A549 (cell line): ENCODE measurements around the gene KCTD11. TPM values are rescaled to one million over a fixed set of nuclear protein-coding genes. Genes with fewer than 3 reads are reported as not detected.
"Not testable (repeated sequence)": the region's sequence is repeated elsewhere in the genome, so short reads cannot be mapped to it uniquely, and the experiment has no call there.

Experiments used
- ATAC-seq, 2 experiments: fragments of 200-7000 bp in 1 of 2; fragments of >200 bp in 1 of 2; cut with Nextera tagmentation in 1 of 2; cut with Tn5 transposase in 1 of 2; 3 replicates each; pipeline versions ENCODE4 v1.8.0 to v1.9.1; 2018 to 2020; ENCODE audit warnings: mild to moderate bottlenecking in 1 of 2, moderate library complexity in 1 of 2
- CTCF ChIA-PET: fragments of 300-600 bp; sonication (Branson Sonifier 250); formaldehyde crosslinking; extraction: SDS; loops from one replicate; lab custom pipeline; 2021; ENCODE audit warnings: antibody characterized with exemption, inconsistent platforms; lab: Yijun Ruan, JAX
- POLR2A ChIA-PET: fragments of 350-600 bp; formaldehyde crosslinking; extraction: SDS; loops from one replicate; lab custom pipeline; 2021; ENCODE audit warnings: antibody characterized with exemption, inconsistent platforms; lab: Yijun Ruan, JAX
- DNase-seq, 2 experiments: peaks; one replicate each; pipeline versions ENCODE4 v3.0.0 to v3.0.0-alpha.2; 2011 to 2016; ENCODE audit warnings: low read depth in 1 of 2, low spot score in 1 of 2
- FAIRE-seq: peaks from 2 replicates; lab custom pipeline; 2011; peaks lifted over from hg19 to GRCh38; lab: Jason Lieb, UNC
- H3K27ac ChIP-seq, 2 experiments: fragments of >200 bp; sonication (Bioruptor Twin); formaldehyde crosslinking; 3 replicates each; pipeline ENCODE4 v1.5.1; 2016 to 2017
- H3K4me1 ChIP-seq: fragments of >200 bp; sonication (Bioruptor Twin); formaldehyde crosslinking; 3 replicates; pipeline ENCODE4 v1.6.1; 2016
- H3K4me2 ChIP-seq: fragments of >200 bp; sonication (Bioruptor Twin); formaldehyde crosslinking; 3 replicates; pipeline ENCODE4 v1.6.1; 2016
- H3K4me3 ChIP-seq: fragments of >200 bp; sonication (Bioruptor Twin); formaldehyde crosslinking; 3 replicates; pipeline ENCODE4 v1.5.1; 2016
- H3K9me3 ChIP-seq: fragments of >200 bp; sonication (Bioruptor Twin); formaldehyde crosslinking; 3 replicates; pipeline ENCODE4 v1.6.1; 2016
- ELK1 ChIP-seq: fragments of 150-350 bp; IDR thresholded peaks from 2 replicates; pipeline ENCODE4 v1.6.1; 2014; ENCODE audit warnings: low read depth, mild to moderate bottlenecking, low read length
- HMGXB4 ChIP-seq: fragments of 250-450 bp; sonication (Bioruptor Pico); IDR thresholded peaks from 2 replicates; pipeline ENCODE4 v1.5.0; 2021; ENCODE audit warnings: mild to moderate bottlenecking, moderate library complexity, borderline replicate concordance
- HOXA7 ChIP-seq: fragments of 250-450 bp; sonication (Bioruptor Pico); IDR thresholded peaks from 2 replicates; pipeline ENCODE4 v1.5.0; 2020; ENCODE audit warnings: mild to moderate bottlenecking, moderate library complexity
- KDM1A ChIP-seq: fragments of 200-600 bp; sonication (generic); IDR thresholded peaks from 2 replicates; pipeline ENCODE4 v1.6.1; 2016; ENCODE audit warnings: low read depth, mild to moderate bottlenecking
- KDM5A ChIP-seq: fragments of 200-600 bp; sonication (generic); IDR thresholded peaks from 2 replicates; pipeline ENCODE4 v1.6.1; 2016; ENCODE audit warnings: antibody characterized with exemption, mild to moderate bottlenecking
- MAX ChIP-seq: IDR thresholded peaks from 2 replicates; pipeline ENCODE4 v1.6.1; 2012
- PBX3 ChIP-seq: IDR thresholded peaks from 2 replicates; pipeline ENCODE4 v1.6.1; 2012
- PHF8 ChIP-seq: fragments of 200-600 bp; sonication (generic); IDR thresholded peaks from 2 replicates; pipeline ENCODE4 v1.6.1; 2016; ENCODE audit warnings: low read depth, mild to moderate bottlenecking, antibody characterized with exemption, moderate library complexity, borderline replicate concordance
- RARB ChIP-seq: fragments of 250-450 bp; sonication (Bioruptor Pico); IDR thresholded peaks from 2 replicates; pipeline ENCODE4 v1.8.0; 2021; ENCODE audit warnings: mild to moderate bottlenecking, moderate library complexity
- RNF2 ChIP-seq: fragments of 200-600 bp; sonication (generic); IDR thresholded peaks from 2 replicates; pipeline ENCODE4 v1.6.1; 2016; ENCODE audit warnings: low read depth, mild to moderate bottlenecking, antibody characterized with exemption, moderate library complexity, borderline replicate concordance
- SREBF2 ChIP-seq: fragments of 450-650 bp; IDR thresholded peaks from 2 replicates; pipeline ENCODE4 v1.6.1; 2014; ENCODE audit warnings: mild to moderate bottlenecking, moderate library complexity
- WGBS: methylation state at CpG from one replicate; pipeline ENCODE4 v1.1.6; 2017; ENCODE audit errors: missing lambda C conversion rate; 5-methylcytosine and 5-hydroxymethylcytosine counted together
- polyA plus RNA-seq, 4 experiments: library from polyadenylated mRNA; depleted of rRNA in 3 of 4; stranded (reverse); fragments of >200 nt; fragmentation: RNase III in 1 of 4; extraction: RNeasy Plus Mini Kit Qiagen cat#74134 plus additional on column Dnase treatment in 1 of 4; gene quantifications; 2 replicates in 3 of 4; 3 replicates in 1 of 4; pipeline ENCODE4 v1.2.3, GENCODE V29; 2011 to 2017

The KCTD11 gene
- polyA plus RNA-seq, 2 of the 4 experiments (the other 2 are of a cell fraction) = 6.1 to 10.3 TPM

- no peak for TF ChIP-seq KDM5A
- TF ChIP-seq RARB (CRISPR knock-in tag) = no peak
- 0 out of 2 replicates have a peak, but pooled peaks have one; percentile 8 for TF ChIP-seq PHF8
- no peak for TF ChIP-seq ELK1
- TF ChIP-seq SREBF2 = no peak
- no peak for TF ChIP-seq MAX
- no peak for TF ChIP-seq PBX3
Measured at GRCh38 chr17:7329997-7330637, 21.8 kb upstream of the KCTD11 start (continued).

- 55% methylated on average over 13 of the region's 13 CpGs for WGBS
- Histone ChIP-seq H3K9me3 (no peaks in the 10 kb centered on the region), H3K4me1 (peaks cover 15% of the 10 kb centered on the region; the same call in 2 of the 3 replicates), H3K4me2 (peak overlapping the region; percentile 56), H3K27ac (peak overlapping the region; percentile 89 to 98), H3K4me3 (peak overlapping the region; percentile 81)
- ChIA-PET CTCF (interaction anchor here (0.9 to 23.9 kb wide), 6 partner anchors 12 to 230 kb away, joined by 3 to 433 read pairs (median 4); partner anchors contain the start of genes ACAP1 and KCTD11), POLR2A (no interaction called here)
- TF ChIP-seq RNF2 = no peak
- TF ChIP-seq HOXA7 (CRISPR knock-in tag) = no peak
- no peak for TF ChIP-seq HMGXB4
- FAIRE-seq (no peak), DNase-seq (no peak), ATAC-seq (no peak; a peak in 1 of 6 replicates)
Measured at GRCh38 chr17:7330638-7331015, 21.3 kb upstream of the KCTD11 start.

GRCh38 chr17:7332111-7332510, 19.9 kb upstream of the KCTD11 start:
- 51% methylated on average over 7 of the region's 7 CpGs for WGBS
- H3K4me3 ChIP-seq = no peak overlapping the region
- ATAC-seq = no peak
- ChIA-PET CTCF (interaction anchor here (23.9 kb wide), 1 partner anchor 10 kb away, joined by 433 read pairs; the partner anchor contains the start of gene ACAP1), POLR2A (no interaction called here)
- no peaks in the 10 kb centered on the region for H3K9me3 ChIP-seq
- no peak for TF ChIP-seq KDM1A
- no peak for FAIRE-seq
- peaks cover 15% of the 10 kb centered on the region; the same call in 2 of the 3 replicates for H3K4me1 ChIP-seq
- no peak for DNase-seq
- H3K27ac ChIP-seq = no peak overlapping the region
- H3K4me2 ChIP-seq = no peak overlapping the region

GRCh38 chr17:7332600-7333069, 19.3 kb upstream of the KCTD11 start:
- H3K9me3 ChIP-seq, POLR2A ChIA-PET, H3K4me2 ChIP-seq, ATAC-seq, FAIRE-seq, H3K4me3 ChIP-seq, DNase-seq, H3K27ac ChIP-seq: not testable (repeated sequence)
- H3K4me1 ChIP-seq = peaks cover 14% of the 10 kb centered on the region; the same call in 2 of the 3 replicates
- CTCF ChIA-PET = interaction anchor here (23.9 kb wide), 1 partner anchor 10 kb away, joined by 433 read pairs; the partner anchor contains the start of gene ACAP1
- WGBS = 63% methylated on average over 13 of the region's 14 CpGs
